Activated T-cell treated with anti-CD3 and anti-CD28 coated beads for 4 hours (primary cell): ENCODE results near the gene FOXO3.
"Not testable (repeated sequence)": the region's sequence is repeated elsewhere in the genome, so short reads cannot be mapped to it uniquely, and the experiment has no call there.

Experiments used
- DNase-seq: peaks from one replicate; pipeline ENCODE4 v3.0.0-alpha.2; 2020

FOXO3 gene

GRCh38 chr6:108665495-108666196, 104.9 kb downstream of the FOXO3 start:
- no peak for DNase-seq

GRCh38 chr6:108666656-108667260, 106.0 kb downstream of the FOXO3 start:
- DNase-seq: no peak

GRCh38 chr6:108667993-108668392, 107.3 kb downstream of the FOXO3 start:
- no peak for DNase-seq

GRCh38 chr6:108669673-108670072, 109.0 kb downstream of the FOXO3 start:
- no peak for DNase-seq

GRCh38 chr6:108671175-108671574, 110.5 kb downstream of the FOXO3 start:
- no peak for DNase-seq

GRCh38 chr6:108671790-108672189, 111.1 kb downstream of the FOXO3 start:
- DNase-seq: no peak

- DNase-seq: no peak
Measured at GRCh38 chr6:108672641-108673040, 111.9 kb downstream of the FOXO3 start.

- DNase-seq: no peak
Measured at GRCh38 chr6:108673153-108673552, 112.4 kb downstream of the FOXO3 start.

GRCh38 chr6:108673602-108674001, 112.9 kb downstream of the FOXO3 start:
- DNase-seq: no peak

GRCh38 chr6:108675226-108676200, 114.8 kb downstream of the FOXO3 start:
- no peak for DNase-seq

GRCh38 chr6:108676555-108676954, 115.8 kb downstream of the FOXO3 start:
- DNase-seq: no peak

GRCh38 chr6:108677357-108677756, 116.6 kb downstream of the FOXO3 start:
- no peak for DNase-seq

- no peak for DNase-seq
Measured at GRCh38 chr6:108677894-108678293, 117.2 kb downstream of the FOXO3 start.

GRCh38 chr6:108680314-108680713, 119.6 kb downstream of the FOXO3 start:
- DNase-seq: not testable (repeated sequence)

- DNase-seq: not testable (repeated sequence)
Measured at GRCh38 chr6:108681721-108682120, 121.0 kb downstream of the FOXO3 start.

GRCh38 chr6:108682383-108683119, 121.8 kb downstream of the FOXO3 start:
- DNase-seq: not testable (repeated sequence)

GRCh38 chr6:108683976-108684375, 123.3 kb downstream of the FOXO3 start:
- not testable (repeated sequence) for DNase-seq

GRCh38 chr6:108684771-108685329, 124.1 kb downstream of the FOXO3 start:
- no peak for DNase-seq

- no peak for DNase-seq
Measured at GRCh38 chr6:108685970-108686369, 125.3 kb downstream of the FOXO3 start.

GRCh38 chr6:108686896-108687295, 126.2 kb downstream of the FOXO3 start:
- no peak for DNase-seq

- DNase-seq: no peak
Measured at GRCh38 chr6:108687921-108688320, 127.2 kb downstream of the FOXO3 start.
